Neural progenitor cell (in vitro differentiated cells): Measurements from ENCODE around the gene EPHA2.

Experiments used
- CTCF ChIP-seq: fragments of 200-600 bp; sonication (generic); IDR thresholded peaks from 2 replicates; pipeline ENCODE4 v1.5.1; 2017; ENCODE audit warnings: antibody characterized with exemption, mild to moderate bottlenecking
- EZH2 ChIP-seq: fragments of 200-600 bp; sonication (generic); IDR thresholded peaks from 2 replicates; pipeline ENCODE4 v1.6.1; 2017; ENCODE audit warnings: antibody characterized with exemption, mild to moderate bottlenecking, moderate library complexity
- EZH2phosphoT487 ChIP-seq: fragments of 200-600 bp; sonication (generic); IDR thresholded peaks from 2 replicates; pipeline ENCODE4 v1.6.1; 2017; ENCODE audit warnings: antibody characterized with exemption

GRCh38 chr1:16158025-16158424 is 2.2 kb upstream of the EPHA2 start:
- TF ChIP-seq CTCF (no peak), EZH2 (no peak), EZH2phosphoT487 (no peak)
